ENCODE data around the gene RPTOR.
A peak's percentile ranks its signal among the peaks of the same experiment; 100 is the strongest.

Gene RPTOR

GRCh38 chr17:80644536-80644935, 99.9 kb downstream of the RPTOR start:
- TF ChIP-seq GATA3 (IDR thresholded peaks at IDR 0.05; ENCODE audit: low read depth, low read length) (no peak), GATA2 (IDR thresholded peaks at IDR 0.05; ENCODE audit: low read depth, low read length) (no peak)

- TF ChIP-seq GATA2 (IDR thresholded peaks at IDR 0.05; ENCODE audit: low read depth, low read length), result 0 out of 2 replicates have a peak, but pooled peaks have one; percentile 38
- TF ChIP-seq GATA3 (IDR thresholded peaks at IDR 0.05; ENCODE audit: low read depth, low read length), result no peak
These were observed 101.2 kb downstream of the RPTOR start for GRCh38 chr17:80645706-80646325.

- TF ChIP-seq GATA3 (IDR thresholded peaks at IDR 0.05; ENCODE audit: low read depth, low read length), result no peak
- no peak for TF ChIP-seq GATA2 (IDR thresholded peaks at IDR 0.05; ENCODE audit: low read depth, low read length)
These were observed 101.7 kb downstream of the RPTOR start for GRCh38 chr17:80646328-80646727.

- TF ChIP-seq GATA3 (IDR thresholded peaks at IDR 0.05; ENCODE audit: low read depth, low read length) (no peak), GATA2 (IDR thresholded peaks at IDR 0.05; ENCODE audit: low read depth, low read length) (no peak)
These were observed 103.1 kb downstream of the RPTOR start for GRCh38 chr17:80647746-80648145.

GRCh38 chr17:80649200-80649644, 104.6 kb downstream of the RPTOR start:
- TF ChIP-seq GATA3 (IDR thresholded peaks at IDR 0.05; ENCODE audit: low read depth, low read length) (no peak), GATA2 (IDR thresholded peaks at IDR 0.05; ENCODE audit: low read depth, low read length) (no peak)

GRCh38 chr17:80649672-80650330, 105.2 kb downstream of the RPTOR start:
- TF ChIP-seq GATA3 (IDR thresholded peaks at IDR 0.05; ENCODE audit: low read depth, low read length), result no peak
- no peak for TF ChIP-seq GATA2 (IDR thresholded peaks at IDR 0.05; ENCODE audit: low read depth, low read length)

GRCh38 chr17:80650331-80650672, 105.7 kb downstream of the RPTOR start:
- no peak for TF ChIP-seq GATA3 (IDR thresholded peaks at IDR 0.05; ENCODE audit: low read depth, low read length)
- TF ChIP-seq GATA2 (IDR thresholded peaks at IDR 0.05; ENCODE audit: low read depth, low read length), result no peak

- TF ChIP-seq GATA3 (IDR thresholded peaks at IDR 0.05; ENCODE audit: low read depth, low read length), result no peak
- TF ChIP-seq GATA2 (IDR thresholded peaks at IDR 0.05; ENCODE audit: low read depth, low read length), result no peak
These were observed 106.3 kb downstream of the RPTOR start for GRCh38 chr17:80650751-80651518.

GRCh38 chr17:80652756-80653330, 108.2 kb downstream of the RPTOR start:
- TF ChIP-seq GATA3 (IDR thresholded peaks at IDR 0.05; ENCODE audit: low read depth, low read length) (no peak), GATA2 (IDR thresholded peaks at IDR 0.05; ENCODE audit: low read depth, low read length) (no peak)

GRCh38 chr17:80653856-80654255, 109.2 kb downstream of the RPTOR start:
- TF ChIP-seq GATA2 (IDR thresholded peaks at IDR 0.05; ENCODE audit: low read depth, low read length), result no peak
- TF ChIP-seq GATA3 (IDR thresholded peaks at IDR 0.05; ENCODE audit: low read depth, low read length), result no peak

- no peak for TF ChIP-seq GATA3 (IDR thresholded peaks at IDR 0.05; ENCODE audit: low read depth, low read length)
- no peak for TF ChIP-seq GATA2 (IDR thresholded peaks at IDR 0.05; ENCODE audit: low read depth, low read length)
These were observed 111.0 kb downstream of the RPTOR start for GRCh38 chr17:80655608-80656007.

- TF ChIP-seq GATA3 (IDR thresholded peaks at IDR 0.05; ENCODE audit: low read depth, low read length), result no peak
- no peak for TF ChIP-seq GATA2 (IDR thresholded peaks at IDR 0.05; ENCODE audit: low read depth, low read length)
These were observed 112.0 kb downstream of the RPTOR start for GRCh38 chr17:80656590-80656989.

GRCh38 chr17:80657561-80657960, 112.9 kb downstream of the RPTOR start:
- TF ChIP-seq GATA3 (IDR thresholded peaks at IDR 0.05; ENCODE audit: low read depth, low read length), result no peak
- no peak for TF ChIP-seq GATA2 (IDR thresholded peaks at IDR 0.05; ENCODE audit: low read depth, low read length)

GRCh38 chr17:80658821-80659220, 114.2 kb downstream of the RPTOR start:
- no peak for TF ChIP-seq GATA2 (IDR thresholded peaks at IDR 0.05; ENCODE audit: low read depth, low read length)
- TF ChIP-seq GATA3 (IDR thresholded peaks at IDR 0.05; ENCODE audit: low read depth, low read length), result no peak
